Endothelial cell of umbilical vein (primary cell): Measurements from ENCODE around the gene KRTAP10-9. TPM values are rescaled to one million over a fixed set of nuclear protein-coding genes. Genes with fewer than 3 reads are reported as not detected.

Experiments used
- BruUV-seq: library from RNA; stranded (reverse); fragments of 400-500 nt; replicated peaks from 2 replicates; lab custom pipeline; 2021; lab: Mats Ljungman, UMichigan
- CTCF ChIA-PET: fragments of 300-600, 350-600 bp; sonication (Branson Sonifier 250); formaldehyde crosslinking; loops from one replicate; lab custom pipeline; 2021; ENCODE audit warnings: antibody characterized with exemption, inconsistent platforms; lab: Charles Lee
- POLR2A ChIA-PET: fragments of 300-600, 350-600 bp; sonication (Branson Sonifier 250); formaldehyde crosslinking; loops from one replicate; lab custom pipeline; 2021; ENCODE audit warnings: antibody characterized with exemption, inconsistent platforms; lab: Charles Lee
- DNase-seq: peaks from one replicate; pipeline ENCODE4 v3.0.0-alpha.2; 2011; ENCODE audit warnings: low read depth, low spot score
- FAIRE-seq: peaks from 2 replicates; lab custom pipeline; 2011; peaks lifted over from hg19 to GRCh38; lab: Jason Lieb, UNC
- H2AFZ ChIP-seq: 2 replicates; pipeline ENCODE4 v1.6.0; 2012; ENCODE audit warnings: low read depth, low read length, control low read depth, inconsistent platforms
- H3K27ac ChIP-seq: 2 replicates; pipeline ENCODE4 v1.5.1; 2011; ENCODE audit warnings: low read depth, mild to moderate bottlenecking, control low read depth, low read length, moderate library complexity; ENCODE audit not compliant: insufficient read depth
- H3K27me3 ChIP-seq, 2 experiments: 2 replicates each; pipeline versions ENCODE4 v1.6.0 to v1.6.1; 2011; ENCODE audit warnings: low read length in 2 of 2, mixed read lengths in 1 of 2; ENCODE audit not compliant: control insufficient read depth in 2 of 2, insufficient read depth in 2 of 2
- H3K36me3 ChIP-seq, 2 experiments: 2 replicates in 1 of 2; 3 replicates in 1 of 2; pipeline ENCODE4 v1.5.1; 2011; ENCODE audit warnings: low read length in 2 of 2, mild to moderate bottlenecking in 1 of 2, moderate library complexity in 1 of 2; ENCODE audit not compliant: control insufficient read depth in 2 of 2, insufficient read depth in 2 of 2; ENCODE audit errors: extremely low read depth in 1 of 2
- H3K4me1 ChIP-seq: 3 replicates; pipeline ENCODE4 v1.5.1; 2011; ENCODE audit warnings: mild to moderate bottlenecking, low read length; ENCODE audit not compliant: control insufficient read depth, insufficient read depth; ENCODE audit errors: extremely low read depth
- H3K4me2 ChIP-seq: 2 replicates; pipeline ENCODE4 v1.6.1; 2011; ENCODE audit warnings: low read length, control low read depth, mixed read lengths; ENCODE audit not compliant: insufficient read depth
- H3K4me3 ChIP-seq, 3 experiments: fragments of 200-600 bp in 1 of 3; sonication (generic), shearing (Covaris generic) in 1 of 3; replicated peaks in 1 of 3; 2 replicates each; pipeline ENCODE4 v1.5.1; 2011 to 2016; ENCODE audit warnings: control low read depth in 3 of 3, low read length in 3 of 3, mild to moderate bottlenecking in 2 of 3, inconsistent platforms in 1 of 3, low read depth in 1 of 3, moderate library complexity in 1 of 3; ENCODE audit not compliant: insufficient read depth in 1 of 3
- H3K79me2 ChIP-seq: 2 replicates; pipeline ENCODE4 v1.6.0; 2012; ENCODE audit warnings: low read length, inconsistent platforms; ENCODE audit not compliant: control insufficient read depth, insufficient read depth
- H3K9ac ChIP-seq: replicated peaks from 2 replicates; pipeline ENCODE3; 2011; ENCODE audit warnings: low read length, control low read depth; ENCODE audit not compliant: insufficient read depth; ENCODE audit errors: extremely low read depth
- H3K9me1 ChIP-seq: replicated peaks from 3 replicates; pipeline ENCODE4 v1.6.0; 2011; ENCODE audit warnings: mild to moderate bottlenecking, low read length; ENCODE audit not compliant: control insufficient read depth, insufficient read depth; ENCODE audit errors: extremely low read depth
- H3K9me3 ChIP-seq: replicated peaks from 2 replicates; pipeline ENCODE4 v1.5.1; 2012; ENCODE audit warnings: low read length, inconsistent platforms; ENCODE audit not compliant: control insufficient read depth, insufficient read depth
- H4K20me1 ChIP-seq: replicated peaks from 2 replicates; pipeline ENCODE3; 2011; ENCODE audit warnings: mild to moderate bottlenecking, low read length; ENCODE audit not compliant: control insufficient read depth, insufficient read depth; ENCODE audit errors: extremely low read depth
- EZH2 ChIP-seq: IDR thresholded peaks from 2 replicates; pipeline ENCODE4 v1.6.1; 2012; ENCODE audit warnings: borderline replicate concordance, low read depth, mild to moderate bottlenecking, moderate library complexity, low read length, inconsistent platforms; ENCODE audit not compliant: severe bottlenecking
- FOS ChIP-seq: IDR thresholded peaks from 2 replicates; pipeline ENCODE4 v1.6.1; 2011; ENCODE audit warnings: mild to moderate bottlenecking, low read length, moderate library complexity, borderline replicate concordance; ENCODE audit not compliant: insufficient read depth
- GATA2 ChIP-seq: IDR thresholded peaks from 2 replicates; pipeline ENCODE4 v1.7.0; 2011; ENCODE audit warnings: low read depth, mild to moderate bottlenecking, moderate library complexity, mixed read lengths, low read length; ENCODE audit not compliant: insufficient read length, insufficient read depth
- JUN ChIP-seq: IDR thresholded peaks from 2 replicates; pipeline ENCODE4 v1.6.1; 2011; ENCODE audit warnings: borderline replicate concordance, low read depth; ENCODE audit not compliant: insufficient read length, insufficient read depth
- MYC ChIP-seq: IDR thresholded peaks from one replicate; pipeline ENCODE4 v1.6.1; 2011; ENCODE audit warnings: mild to moderate bottlenecking, low read depth, low read length
- POLR2A ChIP-seq: IDR thresholded peaks from 2 replicates; pipeline ENCODE4 v1.6.1; 2012; ENCODE audit warnings: low read depth, mild to moderate bottlenecking, control low read depth, low read length
- POLR2AphosphoS5 ChIP-seq: IDR thresholded peaks from 2 replicates; pipeline ENCODE4 v1.6.1; 2012; ENCODE audit warnings: low read depth, mild to moderate bottlenecking, control low read depth, low read length, moderate library complexity; ENCODE audit not compliant: insufficient read depth
- dilution Hi-C: fragments of 300-500 bp; cut with MboI; formaldehyde crosslinking; loops from one replicate; pipeline ENCODE4 v1.15.0; 2019; ENCODE audit warnings: low sequenced_read_pairs; ENCODE audit not compliant: extremely low pct_ligation_motif_present
- intact Hi-C: fragments of 100-400 bp; cut with micrococcal nuclease; formaldehyde crosslinking; loops from one replicate; pipeline ENCODE4 v1.10.0; 2022
- polyA plus RNA-seq, 4 experiments: library from polyadenylated mRNA; depleted of rRNA in 3 of 4; stranded (reverse) in 3 of 4; unstranded in 1 of 4; fragments of >200 nt; gene quantifications; 2 replicates each; pipeline versions ENCODE4 v1.2.1 to v1.2.3, GENCODE V29; 2011 to 2012; ENCODE audit warnings: missing spikeins in 1 of 4
- total RNA-seq: library from RNA; stranded (reverse); gene quantifications from 2 replicates; pipeline ENCODE4 v1.2.3, GENCODE V29; 2021
- TF ChIP-seq, protein P1 (sequence below), 2 donors: IDR thresholded peaks; 1 replicate in 1 of 2; 2 replicates in 1 of 2; pipeline ENCODE4 v1.5.1; 2011; ENCODE audit warnings: low read length in 2 of 2, mild to moderate bottlenecking in 2 of 2, moderate library complexity in 2 of 2, control low read depth in 1 of 2, inconsistent platforms in 1 of 2, low read depth in 1 of 2; ENCODE audit not compliant: insufficient read depth in 1 of 2; ENCODE audit errors: extremely low read depth in 1 of 2
- TF ChIP-seq, protein P2 (sequence below): IDR thresholded peaks from 2 replicates; pipeline ENCODE4 v1.6.1; 2011; ENCODE audit not compliant: insufficient read depth, insufficient read length

KRTAP10-9 gene
- total and polyA plus RNA-seq, 2 donors (not counting 3 experiments of a cell fraction or from before 2014, with no cell fraction given): not detected

DNA sequence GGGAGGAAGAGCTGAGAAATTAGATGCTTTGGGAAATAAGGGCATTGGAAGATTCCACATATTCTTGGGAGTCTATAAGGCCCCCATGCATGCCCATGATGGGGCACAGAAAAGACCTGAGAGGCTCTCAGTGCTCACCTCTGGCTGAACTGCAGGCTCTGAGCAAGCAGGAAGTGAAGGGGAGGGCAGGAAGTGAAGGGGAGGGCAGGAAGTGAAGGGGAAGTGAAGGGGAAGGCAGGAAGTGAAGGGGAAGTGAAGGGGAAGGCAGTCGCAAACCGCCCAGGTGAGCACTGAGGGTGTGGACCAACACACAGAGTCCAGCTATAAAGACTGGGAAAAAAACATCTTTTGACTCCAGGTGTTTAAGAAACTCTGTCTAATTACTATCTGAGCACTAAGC lies 3.5 kb downstream of the KRTAP10-9 start:
- no peaks in the 10 kb centered on the region for H3K36me3 ChIP-seq
- TF ChIP-seq MYC: no peak
- TF ChIP-seq FOS: no peak
- TF ChIP-seq, protein P1, sequence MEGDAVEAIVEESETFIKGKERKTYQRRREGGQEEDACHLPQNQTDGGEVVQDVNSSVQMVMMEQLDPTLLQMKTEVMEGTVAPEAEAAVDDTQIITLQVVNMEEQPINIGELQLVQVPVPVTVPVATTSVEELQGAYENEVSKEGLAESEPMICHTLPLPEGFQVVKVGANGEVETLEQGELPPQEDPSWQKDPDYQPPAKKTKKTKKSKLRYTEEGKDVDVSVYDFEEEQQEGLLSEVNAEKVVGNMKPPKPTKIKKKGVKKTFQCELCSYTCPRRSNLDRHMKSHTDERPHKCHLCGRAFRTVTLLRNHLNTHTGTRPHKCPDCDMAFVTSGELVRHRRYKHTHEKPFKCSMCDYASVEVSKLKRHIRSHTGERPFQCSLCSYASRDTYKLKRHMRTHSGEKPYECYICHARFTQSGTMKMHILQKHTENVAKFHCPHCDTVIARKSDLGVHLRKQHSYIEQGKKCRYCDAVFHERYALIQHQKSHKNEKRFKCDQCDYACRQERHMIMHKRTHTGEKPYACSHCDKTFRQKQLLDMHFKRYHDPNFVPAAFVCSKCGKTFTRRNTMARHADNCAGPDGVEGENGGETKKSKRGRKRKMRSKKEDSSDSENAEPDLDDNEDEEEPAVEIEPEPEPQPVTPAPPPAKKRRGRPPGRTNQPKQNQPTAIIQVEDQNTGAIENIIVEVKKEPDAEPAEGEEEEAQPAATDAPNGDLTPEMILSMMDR (IDR thresholded peaks at IDR 0.05; ENCODE audit: extremely low read depth in 1 of 2, insufficient read depth in 1 of 2, low read depth in 1 of 2, low read length in 2 of 2): no peak
- TF ChIP-seq JUN: no peak
- TF ChIP-seq POLR2A: no peak
- no peak for TF ChIP-seq EZH2
- TF ChIP-seq, protein P2, sequence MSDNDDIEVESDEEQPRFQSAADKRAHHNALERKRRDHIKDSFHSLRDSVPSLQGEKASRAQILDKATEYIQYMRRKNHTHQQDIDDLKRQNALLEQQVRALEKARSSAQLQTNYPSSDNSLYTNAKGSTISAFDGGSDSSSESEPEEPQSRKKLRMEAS: no peak
- TF ChIP-seq GATA2: no peak
- TF ChIP-seq POLR2AphosphoS5: no peak
- H3K9me3 ChIP-seq: no peaks in the 10 kb centered on the region
- BruUV-seq: no TSS peak
- H3K27me3 ChIP-seq: no peaks in the 10 kb centered on the region
- no peak overlapping the region for H3K27ac ChIP-seq
- no peak overlapping the region for H3K4me2 ChIP-seq
- no peaks in the 10 kb centered on the region for H3K79me2 ChIP-seq
- FAIRE-seq (no peak), DNase-seq (no peak)
- intact Hi-C loops: no loop called here
- no peak overlapping the region for H2AFZ ChIP-seq
- no peaks in the 10 kb centered on the region for H4K20me1 ChIP-seq
- no peak overlapping the region for H3K9ac ChIP-seq
- ChIA-PET CTCF (no interaction called here), POLR2A (no interaction called here)
- dilution Hi-C loops: no loop called here
- H3K9me1 ChIP-seq: no peaks in the 10 kb centered on the region
- no peak overlapping the region for H3K4me3 ChIP-seq
- H3K4me1 ChIP-seq: no peaks in the 10 kb centered on the region
